ENCODE results near the gene PIMREG. TPM values are rescaled to one million over a fixed set of nuclear protein-coding genes. Genes with fewer than 3 reads are reported as not detected.

PIMREG gene
- total RNA-seq, 1 experiment from 2014 or later = 28.3 TPM

GRCh38 chr17:6452471-6453266 is 8.4 kb downstream of the PIMREG start:
- CTCF ChIA-PET = no interaction called here
- Mint-ChIP-seq H3K4me3 (ENCODE audit: low read depth, unreplicated experiment) (no peak overlapping the region), H3K27ac (ENCODE audit: unreplicated experiment) (no peak overlapping the region), H3K4me1 (ENCODE audit: low read depth, unreplicated experiment) (peaks cover 12% of the 10 kb centered on the region), H3K36me3 (ENCODE audit: insufficient read depth, unreplicated experiment) (peaks cover 20% of the 10 kb centered on the region), H3K9me3 (ENCODE audit: low read depth, unreplicated experiment) (no peaks in the 10 kb centered on the region), H3K27me3 (ENCODE audit: unreplicated experiment) (no peaks in the 10 kb centered on the region)
- no TSS peak for BruUV-seq (replicated peaks)
- no peak for TF ChIP-seq CTCF (IDR thresholded peaks at IDR 0.05; ENCODE audit: unreplicated experiment)
- intact Hi-C loops (cut with micrococcal nuclease; ENCODE audit: unreplicated experiment) = no loop called here
- no peak for DNase-seq

GRCh38 chr17:6453279-6454024 is 9.2 kb downstream of the PIMREG start:
- Mint-ChIP-seq H3K36me3 (ENCODE audit: insufficient read depth, unreplicated experiment) (peaks cover 18% of the 10 kb centered on the region), H3K9me3 (ENCODE audit: low read depth, unreplicated experiment) (no peaks in the 10 kb centered on the region), H3K27me3 (ENCODE audit: unreplicated experiment) (no peaks in the 10 kb centered on the region), H3K4me1 (ENCODE audit: low read depth, unreplicated experiment) (peaks cover 12% of the 10 kb centered on the region), H3K27ac (ENCODE audit: unreplicated experiment) (no peak overlapping the region), H3K4me3 (ENCODE audit: low read depth, unreplicated experiment) (no peak overlapping the region)
- intact Hi-C loops (cut with micrococcal nuclease; ENCODE audit: unreplicated experiment) = no loop called here
- no TSS peak for BruUV-seq (replicated peaks)
- DNase-seq = no peak
- CTCF ChIA-PET = no interaction called here
- no peak for TF ChIP-seq CTCF (IDR thresholded peaks at IDR 0.05; ENCODE audit: unreplicated experiment)

- no TSS peak for BruUV-seq (replicated peaks)
- no peak overlapping the region for H3K27ac Mint-ChIP-seq (ENCODE audit: unreplicated experiment)
- H3K27me3 Mint-ChIP-seq (ENCODE audit: unreplicated experiment) = no peaks in the 10 kb centered on the region
- intact Hi-C loops (cut with micrococcal nuclease; ENCODE audit: unreplicated experiment) = no loop called here
- no peak overlapping the region for H3K4me3 Mint-ChIP-seq (ENCODE audit: low read depth, unreplicated experiment)
- peaks cover 18% of the 10 kb centered on the region for H3K36me3 Mint-ChIP-seq (ENCODE audit: insufficient read depth, unreplicated experiment)
- DNase-seq = no peak
- CTCF ChIA-PET = no interaction called here
- no peaks in the 10 kb centered on the region for H3K9me3 Mint-ChIP-seq (ENCODE audit: low read depth, unreplicated experiment)
- TF ChIP-seq CTCF (IDR thresholded peaks at IDR 0.05; ENCODE audit: unreplicated experiment) = no peak
- H3K4me1 Mint-ChIP-seq (ENCODE audit: low read depth, unreplicated experiment) = peaks cover 12% of the 10 kb centered on the region
These were observed 10.5 kb downstream of the PIMREG start for GRCh38 chr17:6454495-6455320.

- peaks cover 18% of the 10 kb centered on the region for H3K36me3 Mint-ChIP-seq (ENCODE audit: insufficient read depth, unreplicated experiment)
- no peak for TF ChIP-seq CTCF (IDR thresholded peaks at IDR 0.05; ENCODE audit: unreplicated experiment)
- intact Hi-C loops (cut with micrococcal nuclease; ENCODE audit: unreplicated experiment) = no loop called here
- no peak overlapping the region for H3K27ac Mint-ChIP-seq (ENCODE audit: unreplicated experiment)
- no peak for DNase-seq
- H3K4me3 Mint-ChIP-seq (ENCODE audit: low read depth, unreplicated experiment) = no peak overlapping the region
- peaks cover 12% of the 10 kb centered on the region for H3K4me1 Mint-ChIP-seq (ENCODE audit: low read depth, unreplicated experiment)
- no peaks in the 10 kb centered on the region for H3K27me3 Mint-ChIP-seq (ENCODE audit: unreplicated experiment)
- BruUV-seq (replicated peaks) = no TSS peak
- H3K9me3 Mint-ChIP-seq (ENCODE audit: low read depth, unreplicated experiment) = no peaks in the 10 kb centered on the region
- CTCF ChIA-PET = no interaction called here
These were observed 11.1 kb downstream of the PIMREG start for GRCh38 chr17:6455321-6455705.

Data from Calu3 (cell line).